HK-2 (cell line): ENCODE measurements around the gene CFAP65.

ENCODE experiments used
- DNase-seq: peaks from one replicate; pipeline ENCODE4 v3.0.0-alpha.2; 2018; ENCODE audit not compliant: unreplicated experiment

Gene CFAP65

GRCh38 chr2:218992703-218993344 is 48.5 kb downstream of the CFAP65 start:
- no peak for DNase-seq

GRCh38 chr2:218992196-218992595 is 49.1 kb downstream of the CFAP65 start:
- no peak for DNase-seq

GRCh38 chr2:218991674-218992168 is 49.6 kb downstream of the CFAP65 start:
- DNase-seq = no peak

- DNase-seq = no peak
Measured at GRCh38 chr2:218990612-218991011, 50.7 kb downstream of the CFAP65 start.

GRCh38 chr2:218990052-218990451 is 51.3 kb downstream of the CFAP65 start:
- DNase-seq = no peak

- DNase-seq = no peak
Measured at GRCh38 chr2:218988650-218989049, 52.7 kb downstream of the CFAP65 start.

- no peak for DNase-seq
Measured at GRCh38 chr2:218988164-218988563, 53.2 kb downstream of the CFAP65 start.

GRCh38 chr2:218986148-218986761 is 55.1 kb downstream of the CFAP65 start:
- no peak for DNase-seq

GRCh38 chr2:218985325-218986091 is 55.8 kb downstream of the CFAP65 start:
- DNase-seq = no peak

- DNase-seq = no peak
Measured at GRCh38 chr2:218985021-218985324, 56.3 kb downstream of the CFAP65 start, which contains the start of gene FEV. FEV (minus strand) TSS chr2:218985184; CDS start chr2:218985075, 109 bp downstream.

GRCh38 chr2:218984239-218985020 is 56.9 kb downstream of the CFAP65 start:
- DNase-seq = no peak

GRCh38 chr2:218983934-218984238 is 57.4 kb downstream of the CFAP65 start:
- no peak for DNase-seq

GRCh38 chr2:218983263-218983933 is 57.9 kb downstream of the CFAP65 start:
- DNase-seq = no peak

GRCh38 chr2:218982586-218983262 is 58.6 kb downstream of the CFAP65 start:
- DNase-seq = no peak

GRCh38 chr2:218981881-218982585 is 59.3 kb downstream of the CFAP65 start:
- DNase-seq = no peak

- DNase-seq = no peak
Measured at GRCh38 chr2:218981390-218981880, 59.9 kb downstream of the CFAP65 start.

- no peak for DNase-seq
Measured at GRCh38 chr2:218980735-218981389, 60.5 kb downstream of the CFAP65 start.

- DNase-seq = peak; percentile 85
Measured at GRCh38 chr2:218979846-218980734, 61.2 kb downstream of the CFAP65 start.
